HepG2 (cell line): ENCODE results near the gene NPW. TPM values are rescaled to one million over a fixed set of nuclear protein-coding genes. Genes with fewer than 3 reads are reported as not detected.

Source experiments
- FOXP1 ChIP-seq, 2 experiments: fragments of 450-650 bp in 1 of 2; IDR thresholded peaks; 2 replicates each; pipeline ENCODE4 v1.6.1; 2017 to 2018; ENCODE audit warnings: antibody characterized with exemption in 1 of 2
- HOXA3 ChIP-seq: sonication (generic); formaldehyde crosslinking; IDR thresholded peaks from 2 replicates; pipeline ENCODE4 v1.5.0; 2020; ENCODE audit warnings: missing genetic modification reagents
- KAT8 ChIP-seq: IDR thresholded peaks from 2 replicates; pipeline ENCODE4 v1.6.1; 2016; ENCODE audit warnings: missing genetic modification reagents, missing compliant biosample characterization
- MED1 ChIP-seq: sonication (generic); formaldehyde crosslinking; IDR thresholded peaks from 2 replicates; pipeline ENCODE4 v1.4.0; 2020; ENCODE audit warnings: missing genetic modification reagents
- NONO ChIP-seq, 2 experiments: fragments of 450-650 bp in 1 of 2; sonication (generic) in 1 of 2; formaldehyde crosslinking in 1 of 2; IDR thresholded peaks in 1 of 2; conservative IDR thresholded peaks in 1 of 2; 2 replicates each; pipeline versions ENCODE4 v1.6.1 to v1.8.0; 2017 to 2022; ENCODE audit warnings: mild to moderate bottlenecking in 1 of 2, missing genetic modification reagents in 1 of 2, moderate library complexity in 1 of 2
- THAP11 ChIP-seq: IDR thresholded peaks from 2 replicates; pipeline ENCODE4 v1.6.1; 2016; ENCODE audit warnings: missing biosample characterization, missing genetic modification reagents
- ZNF331 ChIP-seq: sonication (generic); formaldehyde crosslinking; IDR thresholded peaks from 2 replicates; pipeline ENCODE4 v1.4.0; 2020; ENCODE audit warnings: missing genetic modification reagents
- ZNF598 ChIP-seq: sonication (generic); formaldehyde crosslinking; IDR thresholded peaks from 2 replicates; pipeline ENCODE4 v1.5.1; 2020; ENCODE audit warnings: mild to moderate bottlenecking, missing genetic modification reagents, borderline replicate concordance
- ZNF7 ChIP-seq: IDR thresholded peaks from 2 replicates; pipeline ENCODE4 v1.6.1; 2016; ENCODE audit warnings: missing biosample characterization, missing genetic modification reagents
- ZNF883 ChIP-seq: sonication (generic); formaldehyde crosslinking; IDR thresholded peaks from 2 replicates; pipeline ENCODE4 v1.5.1; 2020; ENCODE audit warnings: mild to moderate bottlenecking, missing genetic modification reagents; ENCODE audit errors: not compliant biosample characterization
- polyA plus RNA-seq, 8 experiments: library from polyadenylated mRNA; depleted of rRNA in 3 of 8; stranded (reverse) in 7 of 8; unstranded in 1 of 8; fragments of >200 nt; fragmentation: Illumina TruSeq in 4 of 8; extraction: Trizol in 4 of 8; gene quantifications; 2 replicates each; pipeline versions ENCODE4 v1.2.1 to v1.2.3, GENCODE V29; 2011 to 2016; ENCODE audit warnings: low read depth in 4 of 8, missing spikeins in 1 of 8, mixed read lengths in 1 of 8; ENCODE audit not compliant: insufficient read depth in 1 of 8
- total RNA-seq, 5 experiments: library from RNA; depleted of rRNA; stranded (reverse); fragments of >200 nt; fragmentation: Illumina TruSeq; extraction: Trizol; gene quantifications; 2 replicates each; pipeline ENCODE4 v1.2.3, GENCODE V29; 2016; ENCODE audit warnings: low read depth in 1 of 5
- TF ChIP-seq, protein P1 (sequence below): sonication (generic); formaldehyde crosslinking; IDR thresholded peaks from 2 replicates; pipeline ENCODE4 v1.5.0; 2020; ENCODE audit warnings: mild to moderate bottlenecking, missing genetic modification reagents, borderline replicate concordance

Gene NPW
- total and polyA plus RNA-seq, 2 of the 13 experiments (the other 11 are each of a cell fraction or from before 2014, with no cell fraction given) = 0.24 to 0.97 TPM

- peak; percentile 80 for TF ChIP-seq THAP11 (CRISPR knock-in tag)
- TF ChIP-seq MED1 (CRISPR knock-in tag) = peak; percentile 74
- TF ChIP-seq ZNF598 (CRISPR knock-in tag) = 0 out of 2 replicates have a peak, but pooled peaks have one; percentile 13
- TF ChIP-seq KAT8 (CRISPR knock-in tag) = peak; percentile 65; the same call in 1 of the 2 replicates
- peak; percentile 67 for TF ChIP-seq HOXA3 (CRISPR knock-in tag)
- TF ChIP-seq, protein P1, sequence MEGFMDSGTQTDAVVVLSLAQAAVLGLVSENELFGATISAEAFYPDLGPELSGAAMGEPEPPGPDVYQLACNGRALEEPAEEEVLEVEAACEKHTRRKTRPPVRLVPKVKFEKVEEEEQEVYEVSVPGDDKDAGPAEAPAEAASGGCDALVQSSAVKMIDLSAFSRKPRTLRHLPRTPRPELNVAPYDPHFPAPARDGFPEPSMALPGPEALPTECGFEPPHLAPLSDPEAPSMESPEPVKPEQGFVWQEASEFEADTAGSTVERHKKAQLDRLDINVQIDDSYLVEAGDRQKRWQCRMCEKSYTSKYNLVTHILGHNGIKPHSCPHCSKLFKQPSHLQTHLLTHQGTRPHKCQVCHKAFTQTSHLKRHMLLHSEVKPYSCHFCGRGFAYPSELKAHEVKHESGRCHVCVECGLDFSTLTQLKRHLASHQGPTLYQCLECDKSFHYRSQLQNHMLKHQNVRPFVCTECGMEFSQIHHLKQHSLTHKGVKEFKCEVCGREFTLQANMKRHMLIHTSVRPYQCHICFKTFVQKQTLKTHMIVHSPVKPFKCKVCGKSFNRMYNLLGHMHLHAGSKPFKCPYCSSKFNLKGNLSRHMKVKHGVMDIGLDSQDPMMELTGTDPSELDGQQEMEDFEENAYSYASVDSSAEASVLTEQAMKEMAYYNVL = 0 out of 2 replicates have a peak, but pooled peaks have one; percentile 19
- TF ChIP-seq ZNF331 (CRISPR knock-in tag) = peak; percentile 21; the same call in 1 of the 2 replicates
- no peak for TF ChIP-seq ZNF7 (CRISPR knock-in tag)
- TF ChIP-seq NONO (IDR thresholded peaks at IDR 0.05) = no peak
- TF ChIP-seq NONO (CRISPR knock-in tag; conservative IDR thresholded peaks at IDR 0.05) = peak; percentile 89
- peak; percentile 4 for TF ChIP-seq ZNF883 (CRISPR knock-in tag)
- TF ChIP-seq FOXP1 (IDR thresholded peaks at IDR 0.05) = no peak
- TF ChIP-seq FOXP1 (CRISPR knock-in tag; IDR thresholded peaks at IDR 0.05) = peak; percentile 52; the same call in 1 of the 2 replicates
These were observed 19.9 kb downstream of the NPW start (continued) for GRCh38 chr16:2039274-2040031.
